Suprapubic skin (tissue), 4 donors: ENCODE measurements around the gene YY1AP1. TPM values are rescaled to one million over a fixed set of nuclear protein-coding genes. Genes with fewer than 3 reads are reported as not detected.
A peak's percentile ranks its signal among the peaks of the same experiment; 100 is the strongest.
"Not testable (repeated sequence)": the region's sequence is repeated elsewhere in the genome, so short reads cannot be mapped to it uniquely, and the experiment has no call there.

Source experiments
- DNase-seq, 2 donors: peaks; one replicate each; pipeline ENCODE4 v3.0.0-alpha.2; 2019; ENCODE audit warnings: low spot score in 2 of 2
- H3K27ac ChIP-seq: fragments of 200-600 bp; sonication (generic); one replicate; pipeline ENCODE4 v1.5.1; 2019
- H3K27me3 ChIP-seq: fragments of 200-600 bp; sonication (generic); one replicate; pipeline ENCODE4 v1.5.1; 2019
- H3K36me3 ChIP-seq: fragments of 200-600 bp; sonication (generic); one replicate; pipeline ENCODE4 v1.5.1; 2019
- H3K4me1 ChIP-seq: fragments of 200-600 bp; sonication (generic); one replicate; pipeline ENCODE4 v1.5.1; 2019
- H3K4me3 ChIP-seq: fragments of 200-600 bp; sonication (generic); one replicate; pipeline ENCODE4 v1.5.1; 2019; ENCODE audit warnings: mild to moderate bottlenecking
- H3K9me3 ChIP-seq: fragments of 200-600 bp; sonication (generic); one replicate; pipeline ENCODE4 v1.5.1; 2019
- EP300 ChIP-seq: sonication (generic); formaldehyde crosslinking; IDR thresholded peaks from one replicate; pipeline ENCODE4 v1.6.1; 2017; ENCODE audit warnings: antibody characterized with exemption
- POLR2A ChIP-seq, 2 donors: fragments of 450-650 bp; IDR thresholded peaks; one replicate each; pipeline ENCODE4 v1.6.1; 2017; ENCODE audit warnings: antibody characterized with exemption in 2 of 2, mild to moderate bottlenecking in 2 of 2, moderate library complexity in 2 of 2
- POLR2AphosphoS5 ChIP-seq, 3 donors: sonication (generic); formaldehyde crosslinking; IDR thresholded peaks; one replicate each; pipeline ENCODE4 v1.6.1; 2017; ENCODE audit warnings: antibody characterized with exemption in 3 of 3
- WGBS: methylation state at CpG from one replicate; pipeline ENCODE4 v1.1.5; 2018; 5-methylcytosine and 5-hydroxymethylcytosine counted together
- total RNA-seq, 4 donors: library from RNA; depleted of rRNA; stranded (reverse); fragments of >200 nt; gene quantifications; one replicate each; pipeline ENCODE4 v1.1.0, GENCODE V29; 2016
- TF ChIP-seq, protein P1 (sequence below), 2 donors: fragments of 200-600 bp in 1 of 2; fragments of 450-650 bp in 1 of 2; sonication (generic) in 1 of 2; IDR thresholded peaks; one replicate each; pipeline ENCODE4 v1.5.1; 2016 to 2019; ENCODE audit warnings: antibody characterized with exemption in 2 of 2, mild to moderate bottlenecking in 1 of 2, moderate library complexity in 1 of 2

YY1AP1 gene, protein sequence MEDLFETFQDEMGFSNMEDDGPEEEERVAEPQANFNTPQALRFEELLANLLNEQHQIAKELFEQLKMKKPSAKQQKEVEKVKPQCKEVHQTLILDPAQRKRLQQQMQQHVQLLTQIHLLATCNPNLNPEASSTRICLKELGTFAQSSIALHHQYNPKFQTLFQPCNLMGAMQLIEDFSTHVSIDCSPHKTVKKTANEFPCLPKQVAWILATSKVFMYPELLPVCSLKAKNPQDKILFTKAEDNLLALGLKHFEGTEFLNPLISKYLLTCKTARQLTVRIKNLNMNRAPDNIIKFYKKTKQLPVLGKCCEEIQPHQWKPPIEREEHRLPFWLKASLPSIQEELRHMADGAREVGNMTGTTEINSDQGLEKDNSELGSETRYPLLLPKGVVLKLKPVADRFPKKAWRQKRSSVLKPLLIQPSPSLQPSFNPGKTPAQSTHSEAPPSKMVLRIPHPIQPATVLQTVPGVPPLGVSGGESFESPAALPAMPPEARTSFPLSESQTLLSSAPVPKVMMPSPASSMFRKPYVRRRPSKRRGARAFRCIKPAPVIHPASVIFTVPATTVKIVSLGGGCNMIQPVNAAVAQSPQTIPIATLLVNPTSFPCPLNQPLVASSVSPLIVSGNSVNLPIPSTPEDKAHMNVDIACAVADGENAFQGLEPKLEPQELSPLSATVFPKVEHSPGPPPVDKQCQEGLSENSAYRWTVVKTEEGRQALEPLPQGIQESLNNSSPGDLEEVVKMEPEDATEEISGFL
- total RNA-seq: 100 to 1,000 TPM in 1 of 4 donors, 10 to 100 TPM in 3; 56.0 to 106 (median 80.1) TPM

DNA sequence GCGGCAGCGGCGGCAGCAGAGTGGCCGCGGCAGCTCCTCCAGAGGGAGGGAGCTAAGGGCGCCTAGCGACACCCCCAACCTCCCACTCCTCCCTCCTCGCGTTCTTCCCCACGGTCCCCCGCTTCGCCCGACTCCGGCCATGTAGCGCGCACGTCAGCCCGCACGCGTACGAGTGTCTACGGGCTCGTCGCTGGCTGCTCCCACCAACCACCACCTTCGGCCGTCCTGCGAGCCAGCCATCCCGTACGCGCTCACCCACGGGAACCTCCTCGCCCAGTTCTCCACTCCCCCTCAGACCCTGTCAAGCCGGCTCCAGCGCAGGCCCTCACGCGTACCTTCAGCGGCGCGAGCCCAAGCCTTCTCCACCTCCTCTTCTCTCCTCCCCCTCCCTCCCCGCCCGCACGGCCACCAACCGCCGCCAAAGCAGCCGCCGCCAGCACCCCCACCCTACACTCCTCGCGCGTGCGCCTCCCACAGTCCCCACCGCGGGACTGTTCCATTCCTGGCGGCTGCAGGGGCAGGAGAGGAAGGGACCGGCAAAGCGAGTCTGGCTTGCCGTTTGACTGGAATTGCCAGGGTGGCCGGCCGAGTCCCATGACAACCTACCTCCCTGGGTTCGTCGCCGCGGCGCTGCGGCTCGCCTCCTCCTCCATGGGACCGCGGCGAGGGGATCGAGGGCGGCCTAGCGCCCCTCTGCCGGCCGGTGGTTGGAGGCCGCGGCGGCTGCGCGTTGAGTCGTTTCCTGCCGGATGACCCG lies at the start of gene YY1AP1:
TSS of gene YY1AP1 (minus strand) at position 451 of the 757 bp plus-strand sequence. CDS start 8,338 bp downstream, outside the sequence.
- peak within 1 kb of the TSS; percentile 95 for H3K4me3 ChIP-seq
- DNase-seq: peak; percentile 93 to 95
- peak within 1 kb of the TSS; percentile 94 for H3K27ac ChIP-seq
- no peaks in the 10 kb centered on the region for H3K9me3 ChIP-seq
- peaks cover 7% of the 10 kb centered on the region for H3K36me3 ChIP-seq
- TF ChIP-seq POLR2AphosphoS5 (IDR thresholded peaks at IDR 0.05): peak in 2 of 3 donors; percentile 82 to 93
- no peak for TF ChIP-seq EP300
- peak in 1 of 2 donors; percentile 62 for TF ChIP-seq POLR2A (IDR thresholded peaks at IDR 0.05)
- TF ChIP-seq, protein P1, sequence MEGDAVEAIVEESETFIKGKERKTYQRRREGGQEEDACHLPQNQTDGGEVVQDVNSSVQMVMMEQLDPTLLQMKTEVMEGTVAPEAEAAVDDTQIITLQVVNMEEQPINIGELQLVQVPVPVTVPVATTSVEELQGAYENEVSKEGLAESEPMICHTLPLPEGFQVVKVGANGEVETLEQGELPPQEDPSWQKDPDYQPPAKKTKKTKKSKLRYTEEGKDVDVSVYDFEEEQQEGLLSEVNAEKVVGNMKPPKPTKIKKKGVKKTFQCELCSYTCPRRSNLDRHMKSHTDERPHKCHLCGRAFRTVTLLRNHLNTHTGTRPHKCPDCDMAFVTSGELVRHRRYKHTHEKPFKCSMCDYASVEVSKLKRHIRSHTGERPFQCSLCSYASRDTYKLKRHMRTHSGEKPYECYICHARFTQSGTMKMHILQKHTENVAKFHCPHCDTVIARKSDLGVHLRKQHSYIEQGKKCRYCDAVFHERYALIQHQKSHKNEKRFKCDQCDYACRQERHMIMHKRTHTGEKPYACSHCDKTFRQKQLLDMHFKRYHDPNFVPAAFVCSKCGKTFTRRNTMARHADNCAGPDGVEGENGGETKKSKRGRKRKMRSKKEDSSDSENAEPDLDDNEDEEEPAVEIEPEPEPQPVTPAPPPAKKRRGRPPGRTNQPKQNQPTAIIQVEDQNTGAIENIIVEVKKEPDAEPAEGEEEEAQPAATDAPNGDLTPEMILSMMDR (IDR thresholded peaks at IDR 0.05): no peak
- H3K27me3 ChIP-seq: no peaks in the 10 kb centered on the region
- 0% methylated on average over 39 of the region's 81 CpGs for WGBS
- H3K4me1 ChIP-seq: peaks cover 43% of the 10 kb centered on the region

DNA sequence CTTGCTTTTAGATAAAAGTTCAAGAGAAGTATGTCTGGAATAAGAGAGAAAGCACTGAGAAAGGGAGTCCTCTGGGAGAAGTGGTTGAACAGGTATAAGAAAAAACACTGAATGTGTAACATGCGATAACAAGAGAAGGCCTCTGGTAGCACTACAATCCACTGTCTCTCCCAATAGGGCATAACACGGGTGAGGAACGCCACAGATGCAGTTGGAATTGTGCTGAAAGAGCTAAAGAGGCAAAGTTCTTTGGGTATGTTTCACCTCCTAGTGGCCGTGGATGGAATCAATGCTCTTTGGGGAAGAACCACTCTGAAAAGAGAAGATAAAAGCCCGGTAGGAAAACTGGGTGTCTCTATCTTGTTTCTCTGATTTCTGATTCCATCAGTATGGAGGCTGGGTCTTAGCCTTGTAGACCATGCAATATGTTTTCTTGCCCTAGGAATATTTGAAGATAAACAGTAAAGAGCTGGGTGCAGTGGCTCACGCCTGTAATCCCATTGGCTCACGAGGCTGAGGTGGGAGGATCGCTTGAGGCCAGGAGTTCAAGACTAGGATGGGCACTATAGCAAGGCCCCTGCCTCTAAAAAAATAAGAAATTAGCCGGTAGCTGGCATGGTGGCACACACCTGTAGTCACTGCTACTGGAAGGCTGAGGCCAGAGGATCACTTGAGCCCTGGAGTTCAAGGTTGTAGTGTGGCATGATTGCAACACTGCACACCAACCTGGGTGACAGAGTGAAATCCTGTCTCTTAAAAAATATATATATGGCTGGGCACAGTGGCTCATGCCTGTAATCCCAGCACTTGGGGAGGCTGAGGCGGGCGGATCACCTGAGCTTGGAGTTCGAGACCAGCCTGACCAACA lies 40.7 kb upstream of the YY1AP1 start:
- H3K27ac ChIP-seq: no peak overlapping the region
- H3K4me1 ChIP-seq: no peaks in the 10 kb centered on the region
- H3K9me3 ChIP-seq: no peaks in the 10 kb centered on the region
- H3K4me3 ChIP-seq: no peak overlapping the region
- TF ChIP-seq EP300 (no peak), POLR2A (IDR thresholded peaks at IDR 0.05) (no peak), POLR2AphosphoS5 (IDR thresholded peaks at IDR 0.05) (no peak)
- TF ChIP-seq, protein P1 (IDR thresholded peaks at IDR 0.05): peak; percentile 22 to 60
- H3K36me3 ChIP-seq: peaks cover 42% of the 10 kb centered on the region
- DNase-seq: no peak
- no peaks in the 10 kb centered on the region for H3K27me3 ChIP-seq
- 63% methylated on average over 12 of the region's 12 CpGs for WGBS

DNA sequence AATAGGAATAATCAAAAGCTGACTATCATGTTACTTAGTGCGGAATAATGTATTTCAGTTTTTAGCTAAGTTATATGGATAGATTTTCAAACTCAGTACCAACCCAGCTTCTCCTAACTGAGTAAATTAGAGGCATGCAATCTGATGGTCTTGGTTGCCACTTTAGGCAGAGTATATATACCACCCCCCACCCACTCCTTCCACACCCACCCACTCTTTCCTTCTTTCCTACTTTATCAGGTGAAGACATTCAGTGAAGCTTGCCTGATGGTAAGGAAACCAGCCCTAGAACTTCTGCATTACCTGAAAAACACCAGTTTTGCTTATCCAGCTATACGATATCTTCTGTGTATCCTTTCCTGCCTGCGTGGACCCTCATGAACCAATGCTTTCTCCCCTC lies 36.6 kb upstream of the YY1AP1 start:
- Histone ChIP-seq H3K4me1 (no peaks in the 10 kb centered on the region), H3K36me3 (peaks cover 36% of the 10 kb centered on the region), H3K9me3 (no peaks in the 10 kb centered on the region), H3K27me3 (no peaks in the 10 kb centered on the region), H3K27ac (no peak overlapping the region), H3K4me3 (no peak overlapping the region)
- TF ChIP-seq EP300: no peak
- no peak for TF ChIP-seq POLR2AphosphoS5 (IDR thresholded peaks at IDR 0.05)
- TF ChIP-seq POLR2A (IDR thresholded peaks at IDR 0.05): no peak
- TF ChIP-seq, protein P1 (IDR thresholded peaks at IDR 0.05): no peak
- WGBS: 96% methylated on average over 3 of the region's 3 CpGs
- DNase-seq: no peak

DNA sequence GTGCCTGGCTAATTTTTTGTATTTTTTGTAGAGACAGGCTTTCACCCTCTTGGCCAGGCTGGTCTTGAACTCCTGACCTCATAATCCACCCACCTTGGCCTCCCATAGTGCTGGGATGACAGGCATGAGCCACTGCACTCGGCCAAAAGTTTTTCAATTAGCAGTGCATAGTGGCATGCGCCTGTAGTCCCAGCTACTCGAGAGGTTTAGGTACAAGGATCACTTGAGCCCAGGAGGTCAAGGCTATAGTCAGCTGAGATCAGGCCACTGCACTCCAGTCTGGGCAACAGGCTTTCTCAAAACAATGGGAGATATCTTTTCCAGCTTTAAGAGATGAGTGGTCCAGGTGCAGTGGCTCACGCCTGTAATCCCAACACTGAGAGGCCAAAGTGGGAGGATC lies 31.1 kb upstream of the YY1AP1 start:
- Histone ChIP-seq H3K4me1 (no peaks in the 10 kb centered on the region), H3K36me3 (peaks cover 28% of the 10 kb centered on the region), H3K4me3 (no peak overlapping the region), H3K9me3 (no peaks in the 10 kb centered on the region), H3K27ac (no peak overlapping the region), H3K27me3 (no peaks in the 10 kb centered on the region)
- no peak for DNase-seq
- TF ChIP-seq EP300: no peak
- TF ChIP-seq, protein P1 (IDR thresholded peaks at IDR 0.05): no peak
- TF ChIP-seq POLR2A (IDR thresholded peaks at IDR 0.05): no peak
- 98% methylated on average over 4 of the region's 4 CpGs for WGBS

DNA sequence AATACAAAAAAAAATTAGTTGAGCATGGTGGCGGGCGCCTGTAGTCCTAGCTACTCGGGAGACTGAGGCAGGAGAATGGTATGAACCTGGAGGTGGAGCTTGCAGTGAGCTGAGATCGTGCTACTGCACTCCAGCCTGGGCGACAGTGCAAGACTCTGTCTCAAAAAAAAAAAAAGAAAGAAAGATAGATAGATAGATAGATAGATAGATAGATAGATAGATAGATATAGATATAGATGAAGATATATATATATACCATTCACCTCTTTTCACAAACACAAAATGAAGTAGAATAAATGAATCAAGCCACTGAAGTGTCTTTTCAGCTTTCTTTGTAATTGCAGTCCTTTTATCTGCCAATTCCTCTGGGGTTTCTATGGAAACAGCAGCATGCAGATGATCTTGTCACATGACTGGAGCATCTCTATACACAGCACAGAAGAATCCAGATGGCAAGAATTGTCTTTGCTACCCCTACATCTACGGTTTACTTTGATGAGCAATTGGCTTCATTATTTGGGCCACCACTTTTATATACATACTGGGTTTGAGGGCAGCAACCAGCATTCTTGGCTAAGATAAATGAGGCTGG lies 30.0 kb upstream of the YY1AP1 start:
- peaks cover 28% of the 10 kb centered on the region for H3K36me3 ChIP-seq
- not testable (repeated sequence) for H3K27ac ChIP-seq, H3K9me3 ChIP-seq

More for the DNA sequence above, 30.0 kb upstream of the YY1AP1 start:
- WGBS: 87% methylated on average over 6 of the region's 6 CpGs
- not testable (repeated sequence) for H3K4me3 ChIP-seq, H3K4me1 ChIP-seq, DNase-seq, H3K27me3 ChIP-seq
